Uterine smooth muscle cell (primary cell): ENCODE results near the gene LRRN4. TPM values are rescaled to one million over a fixed set of nuclear protein-coding genes. Genes with fewer than 3 reads are reported as not detected.

Experiments
- total RNA-seq: library from RNA; depleted of rRNA; stranded (reverse); fragments of >200 nt; gene quantifications from 2 replicates; pipeline ENCODE4 v1.2.3, GENCODE V29; 2014

The LRRN4 gene
- not detected in 2 replicates for total RNA-seq

GRCh38 chr20:6053776-6054688 lies at the start of gene LRRN4:
TSS of gene LRRN4 (minus strand) at chr20:6054060. CDS start at chr20:6052799, 1,261 bp downstream.

Other genes starting within 250 kb of the LRRN4 start
- under 0.01 and 0.11 TPM in 2 replicates for gene CHGB, start 142.6 kb downstream of the LRRN4 start, total RNA-seq
- gene TRMT6, start 103.5 kb downstream of the LRRN4 start, total RNA-seq, result 7.5 and 14.8 TPM in 2 replicates
- gene MCM8, start 103.4 kb downstream of the LRRN4 start, total RNA-seq, result 9.4 and 30.4 TPM in 2 replicates
- 38.6 and 39.7 TPM in 2 replicates for gene CRLS1, start 47.9 kb downstream of the LRRN4 start, total RNA-seq
- gene FERMT1, start 69.0 kb upstream of the LRRN4 start, total RNA-seq, result 5.2 and 7.7 TPM in 2 replicates